ENCODE data around the gene PRMT1.

- no peak for TF ChIP-seq CREB1 (IDR thresholded peaks at IDR 0.05; ENCODE audit: low read depth)
- TF ChIP-seq TAF1 (IDR thresholded peaks at IDR 0.05; ENCODE audit: low read depth): no peak
- no peak for TF ChIP-seq MAX (IDR thresholded peaks at IDR 0.05)
- TF ChIP-seq REST (IDR thresholded peaks at IDR 0.05; ENCODE audit: low read depth): no peak
- no peak for TF ChIP-seq USF1 (IDR thresholded peaks at IDR 0.05)
- TF ChIP-seq CEBPB (IDR thresholded peaks at IDR 0.05): no peak
- no peak for TF ChIP-seq EP300 (IDR thresholded peaks at IDR 0.05; ENCODE audit: borderline replicate concordance)
- no peak for TF ChIP-seq RAD21 (IDR thresholded peaks at IDR 0.05; ENCODE audit: low read depth)
- no peak for TF ChIP-seq YY1 (IDR thresholded peaks at IDR 0.05; ENCODE audit: low read depth)
- no peak for TF ChIP-seq FOXM1 (IDR thresholded peaks at IDR 0.05; ENCODE audit: borderline replicate concordance, low read depth)
- no peak for TF ChIP-seq TCF12 (IDR thresholded peaks at IDR 0.05; ENCODE audit: low read depth)
- no peak for TF ChIP-seq ZBTB7A (IDR thresholded peaks at IDR 0.05; ENCODE audit: low read depth)
- TF ChIP-seq EGR1 (IDR thresholded peaks at IDR 0.05): no peak
These were observed 35.4 kb downstream of the PRMT1 start for GRCh38 chr19:49712397-49712859.
